GM04504 (cell line): ENCODE measurements around the gene AMER1.
"Not testable (repeated sequence)": the region's sequence is repeated elsewhere in the genome, so short reads cannot be mapped to it uniquely, and the experiment has no call there.

Experiments used
- DNase-seq: peaks from one replicate; pipeline ENCODE4 v3.0.0-alpha.2; 2012; ENCODE audit warnings: low read depth

Gene AMER1

GRCh38 chrX:64205441-64205734 lies at the start of gene AMER1:
TSS of gene AMER1 (minus strand) at chrX:64205708. CDS start at chrX:64193286, 12,422 bp downstream.
- no peak for DNase-seq

- no peak for DNase-seq
These were observed 24.8 kb upstream of the AMER1 start, which contains the start of gene ASB12 for GRCh38 chrX:64230123-64230970. TSS of gene ASB12 (minus strand) at chrX:64230607. CDS start at chrX:64225650, 4,957 bp downstream.

- DNase-seq, result no peak
These were observed 23.6 kb upstream of the AMER1 start for GRCh38 chrX:64229154-64229553.

GRCh38 chrX:64218023-64218422 lies 12.5 kb upstream of the AMER1 start:
- no peak for DNase-seq

- DNase-seq, result not testable (repeated sequence)
These were observed 8.5 kb upstream of the AMER1 start for GRCh38 chrX:64213989-64214388.

- DNase-seq, result no peak
These were observed 1.2 kb upstream of the AMER1 start for GRCh38 chrX:64206556-64207162.

- DNase-seq, result peak; percentile 75
These were observed 410 bp upstream of the AMER1 start for GRCh38 chrX:64205735-64206501.

- no peak for DNase-seq
These were observed 637 bp downstream of the AMER1 start for GRCh38 chrX:64204701-64205440.

- no peak for DNase-seq
These were observed 1.3 kb downstream of the AMER1 start for GRCh38 chrX:64204252-64204651.

GRCh38 chrX:64202808-64203325 lies 2.6 kb downstream of the AMER1 start:
- DNase-seq, result no peak

GRCh38 chrX:64198036-64198435 lies 7.5 kb downstream of the AMER1 start:
- DNase-seq, result no peak

- no peak for DNase-seq
These were observed 8.9 kb downstream of the AMER1 start for GRCh38 chrX:64196606-64197005.

- DNase-seq, result no peak
These were observed 9.6 kb downstream of the AMER1 start for GRCh38 chrX:64195862-64196261.

GRCh38 chrX:64192673-64193072 lies 12.8 kb downstream of the AMER1 start:
- DNase-seq, result no peak

GRCh38 chrX:64192040-64192439 lies 13.5 kb downstream of the AMER1 start:
- DNase-seq, result no peak

- no peak for DNase-seq
These were observed 14.1 kb downstream of the AMER1 start for GRCh38 chrX:64191281-64192010.

- DNase-seq, result no peak
These were observed 15.3 kb downstream of the AMER1 start for GRCh38 chrX:64190136-64190740.

- DNase-seq, result no peak
These were observed 16.6 kb downstream of the AMER1 start for GRCh38 chrX:64188901-64189300.

- DNase-seq, result no peak
These were observed 17.8 kb downstream of the AMER1 start for GRCh38 chrX:64187762-64188150.

GRCh38 chrX:64186974-64187761 lies 18.3 kb downstream of the AMER1 start:
- no peak for DNase-seq
